CD4-positive, alpha-beta T cell treated with Interferon gamma for 1 hour (primary cell): ENCODE data around the gene GPR31.

Experiments
- DNase-seq: peaks from one replicate; pipeline ENCODE4 v3.0.0-alpha.2; 2020

GPR31 gene

GRCh38 chr6:167137081-167137480 is 20.7 kb downstream of the GPR31 start:
- DNase-seq: no peak

- no peak for DNase-seq
Observed at GRCh38 chr6:167136376-167136775, 21.4 kb downstream of the GPR31 start.

GRCh38 chr6:167134448-167135328 is 23.1 kb downstream of the GPR31 start:
- no peak for DNase-seq

GRCh38 chr6:167130712-167131684 is 26.8 kb downstream of the GPR31 start:
- DNase-seq: no peak

DNA sequence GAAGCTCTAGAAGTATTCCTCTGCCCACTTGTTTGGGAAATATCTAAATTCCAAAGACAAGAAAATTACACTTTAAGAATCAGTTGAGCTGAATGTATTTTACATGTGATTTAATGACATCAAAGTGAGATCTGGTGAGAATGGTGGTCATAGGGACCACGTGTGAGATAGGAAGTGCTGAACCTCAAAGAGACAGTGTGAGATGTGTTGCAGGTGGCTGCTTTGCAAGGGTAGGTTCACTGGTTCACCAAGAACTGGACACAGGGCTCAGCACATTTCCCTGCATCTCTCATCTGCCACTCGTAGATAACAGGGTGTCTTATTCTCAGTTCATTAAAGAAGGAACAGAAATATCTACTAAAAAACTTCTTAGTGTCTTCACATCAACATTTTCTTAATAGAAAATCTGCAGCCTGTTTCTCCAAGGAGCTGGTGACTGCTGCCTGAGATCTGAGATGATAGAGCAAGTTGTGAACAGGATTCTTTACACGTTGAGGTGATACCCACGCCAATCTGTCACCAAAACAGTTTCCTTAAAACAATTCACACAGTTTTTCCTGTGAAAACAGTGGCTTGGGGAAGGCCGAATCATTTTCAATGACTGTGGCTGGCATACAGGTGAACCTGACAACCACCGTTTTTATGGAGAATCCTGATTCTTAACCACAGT is 27.6 kb downstream of the GPR31 start:
- DNase-seq: no peak

DNA sequence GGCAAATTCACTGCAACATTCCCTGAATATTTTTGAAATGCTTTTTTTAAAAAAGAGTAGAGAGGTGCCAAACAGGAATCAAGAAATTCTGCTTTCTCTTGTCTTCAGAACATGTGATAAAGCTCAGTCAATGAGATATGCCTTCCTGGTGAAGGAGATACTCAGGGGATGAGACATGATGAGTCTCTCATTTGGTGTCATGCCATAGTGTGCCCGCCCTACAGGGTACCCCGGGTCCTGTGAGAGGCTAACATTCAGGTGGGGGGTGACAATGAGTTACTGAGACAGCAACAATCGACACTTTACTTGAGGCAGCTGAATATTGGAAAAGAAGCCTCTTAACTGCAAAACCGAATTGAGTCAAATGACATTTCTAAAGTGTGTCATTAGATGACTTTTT is 28.2 kb downstream of the GPR31 start:
- DNase-seq: no peak

GRCh38 chr6:167129159-167129558 is 28.6 kb downstream of the GPR31 start:
- DNase-seq: no peak

GRCh38 chr6:167127785-167128531 is 29.8 kb downstream of the GPR31 start:
- no peak for DNase-seq

GRCh38 chr6:167125855-167126349 is 31.9 kb downstream of the GPR31 start:
- DNase-seq: no peak

DNA sequence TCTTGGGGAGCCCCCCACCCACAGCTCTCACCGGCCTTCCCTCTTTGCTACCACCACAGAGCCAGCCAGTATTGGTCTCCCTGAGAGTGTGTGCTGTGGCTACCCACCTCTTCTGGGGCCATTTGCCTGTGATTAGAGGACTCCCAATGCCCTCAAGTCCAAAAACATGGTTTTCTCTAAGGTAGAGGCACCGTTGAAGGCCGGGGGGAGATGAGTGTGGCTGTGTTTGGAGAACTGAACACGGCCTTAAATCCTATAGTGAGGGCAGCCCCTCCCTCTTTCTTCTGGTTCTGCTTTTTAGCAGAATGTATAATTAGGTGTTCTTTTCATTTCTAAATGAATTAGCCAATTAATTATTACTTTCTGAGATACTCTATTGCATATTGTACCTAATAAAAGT is 32.4 kb downstream of the GPR31 start:
- no peak for DNase-seq

DNA sequence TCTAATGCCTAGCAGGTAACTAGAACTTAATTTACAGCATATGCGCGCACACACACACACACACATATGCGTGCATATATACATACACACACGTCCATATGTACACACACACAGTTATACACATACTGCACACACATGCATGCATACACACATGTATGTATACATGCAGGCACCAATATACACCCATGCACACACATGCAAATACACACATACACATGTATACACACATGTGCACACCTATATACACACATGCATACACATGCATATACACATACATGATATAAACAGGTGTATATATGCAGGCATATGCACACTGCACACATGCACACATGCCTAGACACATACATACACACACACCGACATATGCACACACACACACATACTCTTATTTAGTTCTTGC is 33.0 kb downstream of the GPR31 start:
- no peak for DNase-seq

DNA sequence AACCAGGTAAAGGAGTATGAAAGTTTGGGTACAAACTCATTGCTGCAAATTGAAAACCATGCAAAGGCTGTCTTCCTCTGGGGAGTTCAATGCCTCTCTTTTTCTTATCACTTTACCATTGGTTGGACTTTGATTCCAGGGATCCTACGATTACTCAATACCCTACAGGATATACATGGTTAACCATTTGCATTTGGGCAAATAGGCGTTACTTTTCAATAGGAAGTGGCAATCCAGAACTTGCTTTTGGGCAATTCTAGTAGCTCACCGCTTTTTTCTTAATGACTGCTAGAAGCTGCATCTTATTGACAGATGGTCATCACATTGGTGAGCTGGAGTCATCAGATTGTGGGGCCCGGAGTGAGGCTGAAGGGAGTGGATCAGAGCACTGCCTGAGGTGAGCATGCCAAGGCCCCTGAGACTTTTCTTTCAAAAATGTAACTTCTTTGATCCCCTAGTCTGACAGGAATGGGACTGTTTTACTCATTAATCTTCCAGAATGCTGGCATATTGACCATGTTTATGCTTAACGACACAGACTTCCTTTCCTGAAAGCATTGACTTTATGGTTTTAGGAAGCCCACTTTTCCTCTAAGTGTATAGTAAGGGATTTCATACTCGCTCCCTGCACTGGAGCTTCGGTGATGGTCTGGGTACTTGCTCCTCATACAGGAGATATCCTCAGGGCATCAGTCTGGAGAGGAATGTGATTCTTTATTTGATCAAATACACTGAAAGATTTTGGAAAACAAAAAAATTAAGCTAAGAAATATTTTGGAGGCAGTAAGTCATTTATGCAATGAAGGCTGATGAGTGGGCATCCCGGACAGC is 34.7 kb downstream of the GPR31 start, which contains the start of gene CCR6:
TSS of gene CCR6 (plus strand) at position 270 of the 831 bp plus-strand sequence. CDS start 13,039 bp downstream, outside the sequence.
- DNase-seq: no peak

DNA sequence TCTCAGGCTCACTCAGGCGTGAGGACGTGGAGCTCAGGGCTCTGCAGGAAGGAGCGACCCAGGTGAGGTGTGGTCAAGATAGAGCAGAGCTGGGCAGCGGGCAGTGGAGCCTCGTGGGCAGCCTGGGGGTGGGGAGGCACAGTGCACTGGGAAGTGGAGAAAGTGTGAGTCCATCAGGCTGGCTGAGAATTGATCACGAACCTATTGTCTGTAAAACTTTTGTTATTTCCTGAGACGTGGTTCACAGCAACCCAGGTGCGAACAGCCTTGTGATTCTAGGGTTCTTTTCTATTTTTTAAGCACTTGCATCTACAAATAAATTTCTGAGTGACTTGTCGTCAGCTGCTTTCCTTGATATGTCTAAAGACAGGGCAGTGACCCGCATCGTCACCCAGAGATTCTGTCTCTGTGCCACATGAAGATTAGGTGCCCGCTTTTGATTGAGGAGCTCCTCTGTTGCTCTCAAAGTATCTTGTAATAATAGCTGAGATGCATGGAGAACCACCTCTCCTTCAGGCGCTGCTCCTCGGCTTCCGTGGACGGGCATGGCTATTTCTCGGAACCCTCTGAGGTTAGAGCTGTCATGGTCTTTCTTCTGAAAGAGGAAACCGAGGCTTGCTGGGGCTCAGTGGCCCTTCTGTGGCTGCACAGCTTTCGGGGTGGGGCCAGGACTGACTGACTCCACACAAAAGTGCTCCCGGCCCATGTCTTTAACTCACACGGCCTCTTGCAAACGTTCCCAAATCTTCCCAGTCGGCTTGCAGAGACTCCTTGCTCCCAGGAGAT is 35.5 kb downstream of the GPR31 start:
- DNase-seq: peak; percentile 27

GRCh38 chr6:167121335-167121841 is 36.4 kb downstream of the GPR31 start:
- peak; percentile 44 for DNase-seq

DNA sequence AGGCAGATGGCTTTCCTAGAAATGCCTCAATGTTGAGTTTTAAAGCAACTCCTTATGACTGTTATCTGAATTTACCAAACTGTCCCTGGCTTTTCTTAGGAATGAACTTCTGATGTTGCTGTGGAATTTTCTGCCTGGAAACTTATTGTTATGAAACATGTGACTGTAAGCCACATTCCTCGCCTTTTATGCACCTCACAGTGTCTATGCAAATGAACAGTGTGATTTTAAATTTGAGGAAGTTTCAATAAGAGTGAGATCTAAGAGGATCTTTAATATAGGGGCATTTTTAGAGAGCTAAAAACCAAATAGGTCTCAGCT is 37.2 kb downstream of the GPR31 start:
- DNase-seq: no peak

DNA sequence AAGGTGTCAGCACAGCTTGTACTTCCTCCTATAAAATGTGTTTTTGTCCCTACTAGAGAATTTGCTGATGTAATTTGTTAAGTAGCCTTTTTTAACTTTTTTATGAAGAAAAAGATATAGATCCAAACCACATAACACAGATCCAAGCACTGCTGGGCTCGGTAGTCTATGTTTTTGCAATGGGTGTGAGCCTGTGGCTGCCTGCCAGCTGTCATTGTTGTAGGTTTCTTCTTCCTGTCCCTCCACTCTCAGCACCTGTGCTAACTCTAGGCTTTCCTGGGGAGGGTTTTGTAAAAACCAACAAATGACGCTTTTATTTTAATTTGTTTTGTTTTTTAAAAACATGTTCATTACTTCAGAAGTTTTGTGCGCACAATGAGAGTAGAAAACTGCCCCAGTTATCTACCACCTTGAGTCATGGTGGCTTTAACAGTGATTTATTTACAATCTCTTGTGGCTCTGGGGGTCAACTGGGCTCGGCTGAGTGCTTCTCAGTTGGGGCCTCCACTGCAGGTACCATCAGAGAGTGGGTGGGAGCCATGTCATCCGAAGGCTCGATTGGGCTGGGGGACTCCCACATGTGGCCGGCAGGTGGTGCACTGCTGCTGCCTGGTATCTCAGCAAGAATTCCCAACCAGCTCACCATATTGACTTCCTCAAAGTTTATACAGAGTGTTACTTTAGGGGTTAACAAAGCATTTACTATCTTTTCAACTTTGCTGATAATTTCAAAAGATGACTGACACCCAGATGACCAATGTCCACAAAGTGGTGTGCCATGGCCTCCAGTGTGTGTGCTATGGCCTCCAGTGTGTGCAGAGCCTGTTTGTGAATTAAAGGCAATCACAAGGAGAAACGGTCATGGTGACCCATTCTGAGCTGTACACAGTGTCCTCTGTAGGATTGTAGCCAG is 37.9 kb downstream of the GPR31 start:
- DNase-seq: peak; percentile 62

DNA sequence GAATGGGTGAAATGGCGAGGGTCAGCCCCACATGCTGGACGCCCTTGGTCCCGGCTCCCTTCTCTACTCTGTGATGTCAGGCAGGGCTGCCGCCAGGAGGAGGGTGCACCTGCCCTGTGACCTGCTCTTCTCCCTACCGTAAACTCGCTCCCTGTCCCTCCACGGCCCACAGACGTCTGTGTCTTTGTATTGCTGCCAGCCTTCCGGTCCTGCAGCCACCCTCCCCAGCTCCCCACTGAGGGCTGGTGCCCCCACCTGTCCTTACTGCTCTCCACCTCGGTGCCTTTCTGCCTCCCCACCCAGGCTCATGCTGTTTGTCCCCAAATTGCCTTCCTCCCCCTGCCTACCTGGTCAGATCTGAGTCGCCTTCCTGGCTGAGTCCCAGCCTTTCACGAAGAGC is 38.9 kb downstream of the GPR31 start:
- peak; percentile 34 for DNase-seq

DNA sequence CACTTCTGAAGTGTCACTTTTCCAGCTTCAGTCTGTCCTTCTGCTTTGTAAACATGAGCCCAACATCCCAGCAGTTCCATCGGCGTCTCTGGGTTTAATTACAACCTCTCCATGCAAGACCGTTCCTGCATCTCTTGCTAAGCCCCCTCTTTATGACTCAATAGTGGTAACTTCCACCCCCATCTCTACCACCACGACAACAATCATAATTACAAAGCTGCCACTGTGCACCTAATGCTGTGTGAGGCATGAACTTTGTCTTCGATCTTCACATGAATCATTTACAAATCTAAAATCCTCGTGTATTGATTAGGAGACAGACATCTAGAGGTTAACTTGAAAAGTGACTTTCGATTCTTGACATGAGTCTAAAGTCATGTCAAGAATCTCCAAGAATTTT is 39.8 kb downstream of the GPR31 start:
- DNase-seq: no peak

GRCh38 chr6:167116838-167117228 is 40.9 kb downstream of the GPR31 start:
- no peak for DNase-seq
